Measurements from ENCODE around the gene CACNA1D.

CACNA1D gene

DNA sequence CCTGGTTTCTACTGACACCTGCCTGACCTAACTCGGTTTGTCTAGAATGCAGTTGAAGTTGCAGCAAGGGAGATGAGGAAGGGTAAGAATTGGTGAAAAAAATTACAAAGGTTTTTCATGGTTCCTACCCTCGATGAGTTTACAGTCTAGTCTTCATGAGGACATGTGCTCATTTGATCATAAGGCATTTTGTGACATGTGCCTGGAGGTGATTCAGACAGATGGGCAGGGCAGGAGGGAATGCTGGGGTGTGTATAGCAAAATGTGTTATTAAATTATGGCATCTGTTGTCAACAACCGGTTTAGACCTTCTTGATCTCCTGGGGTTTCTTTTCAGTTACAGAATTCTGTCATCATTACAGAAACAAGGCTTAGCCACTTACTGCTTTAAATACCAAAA, 101.2 kb downstream of the CACNA1D start:
- DNase-seq (ENCODE audit: low read depth, low spot score), result no peak
- H3K4me3 ChIP-seq (ENCODE audit: low read length), result no peak overlapping the region

DNA sequence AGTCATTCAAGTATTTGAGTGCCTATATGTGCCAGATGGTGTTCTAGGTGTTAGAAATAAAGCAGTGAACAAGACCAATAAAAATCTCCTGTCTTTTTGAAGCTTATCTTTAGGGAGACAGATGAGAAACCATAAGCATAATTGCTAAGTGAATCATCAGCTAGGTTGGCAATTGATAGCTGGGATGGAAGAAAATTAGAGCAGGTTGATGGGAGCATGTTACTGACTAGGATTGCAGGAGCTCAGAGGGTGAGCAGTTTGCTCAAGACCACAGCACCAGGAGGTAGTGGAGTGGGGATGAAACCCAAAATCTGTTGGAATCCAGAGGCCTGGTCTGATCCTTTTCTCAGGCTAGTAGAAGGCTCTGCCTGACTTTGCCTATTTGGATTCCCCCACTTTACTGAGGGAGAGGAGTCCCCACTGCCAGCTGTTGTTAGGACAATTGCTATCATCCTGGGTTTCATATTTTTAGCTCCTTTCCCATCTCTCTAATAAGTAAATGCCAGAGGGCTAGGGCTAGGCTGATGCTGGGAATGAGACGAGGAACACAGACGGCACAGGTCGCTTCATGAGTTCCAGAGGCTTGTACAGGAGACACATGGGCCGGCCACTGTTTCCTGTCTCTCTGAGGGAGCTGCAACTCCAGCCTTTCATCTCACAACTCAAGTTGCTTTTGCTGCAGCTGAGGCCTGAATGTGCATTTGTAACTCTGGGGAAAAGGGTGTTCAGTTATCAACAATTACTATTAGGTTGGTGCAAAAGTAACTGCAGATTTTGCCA, 102.9 kb downstream of the CACNA1D start:
- H3K4me3 ChIP-seq (ENCODE audit: low read length), result no peak overlapping the region
- peak; percentile 62 for DNase-seq (ENCODE audit: low read depth, low spot score)

DNA sequence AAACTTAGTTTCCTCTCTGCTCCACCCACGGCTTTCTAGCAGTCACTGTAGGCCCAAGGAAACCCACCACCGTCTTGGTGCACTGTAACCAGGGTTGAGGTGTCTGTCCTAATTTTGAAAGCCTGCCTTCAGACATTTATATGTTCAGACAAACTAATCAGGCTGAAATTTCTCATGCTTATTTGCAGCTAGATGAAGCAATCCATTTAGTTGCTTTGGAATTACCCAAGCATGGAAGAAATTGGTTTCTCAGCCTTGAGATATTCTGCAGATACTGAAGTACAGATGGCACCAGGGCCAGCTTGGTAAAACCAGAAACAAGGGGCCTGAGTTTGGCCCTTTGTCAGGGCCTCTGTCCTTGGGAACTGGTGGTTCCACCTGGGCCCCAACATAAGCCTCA, 105.4 kb downstream of the CACNA1D start:
- H3K4me3 ChIP-seq (ENCODE audit: low read length), result no peak overlapping the region
- DNase-seq (ENCODE audit: low read depth, low spot score), result no peak

DNA sequence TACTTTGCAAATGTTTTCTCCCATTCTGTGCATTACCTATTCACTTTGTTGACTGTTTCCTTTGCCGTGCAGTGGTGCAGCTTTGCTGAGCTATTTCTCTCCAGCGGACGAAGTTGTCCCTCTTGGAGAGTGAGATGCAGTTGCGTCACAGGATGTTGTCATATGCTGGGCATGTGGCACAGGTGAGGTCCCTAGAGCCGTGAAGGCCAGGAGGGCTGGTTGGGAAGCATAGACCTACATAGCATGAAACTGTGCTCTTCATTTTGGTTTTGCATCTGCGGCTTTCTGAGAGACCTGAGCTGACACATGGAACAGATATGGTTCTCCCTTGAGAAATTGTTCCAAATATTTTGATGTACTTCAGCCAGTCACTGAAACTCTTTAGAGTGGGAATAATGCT, 108.5 kb downstream of the CACNA1D start:
- no peak for DNase-seq (ENCODE audit: low read depth, low spot score)
- no peak overlapping the region for H3K4me3 ChIP-seq (ENCODE audit: low read length)

DNA sequence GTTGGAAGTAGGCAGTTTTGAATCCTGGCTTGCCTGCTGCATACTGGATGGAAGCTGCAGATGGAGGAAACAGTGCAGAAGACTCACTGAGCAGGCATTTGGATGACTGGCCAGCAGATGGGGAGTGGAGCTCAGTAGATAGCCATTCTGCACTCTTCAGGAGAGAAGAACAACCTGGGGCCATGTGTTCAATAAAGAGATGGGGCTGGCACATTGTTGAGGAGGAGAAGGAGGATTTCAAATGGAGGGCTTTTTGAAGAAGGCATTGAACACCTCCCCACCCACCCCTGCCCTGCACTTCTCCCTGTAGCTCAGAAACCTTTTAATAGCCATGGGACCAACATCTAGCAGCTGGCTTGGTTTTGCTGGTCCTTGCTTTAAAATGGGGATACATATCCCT, 109.8 kb downstream of the CACNA1D start:
- H3K4me3 ChIP-seq (ENCODE audit: low read length), result no peak overlapping the region
- no peak for DNase-seq (ENCODE audit: low read depth, low spot score)

DNA sequence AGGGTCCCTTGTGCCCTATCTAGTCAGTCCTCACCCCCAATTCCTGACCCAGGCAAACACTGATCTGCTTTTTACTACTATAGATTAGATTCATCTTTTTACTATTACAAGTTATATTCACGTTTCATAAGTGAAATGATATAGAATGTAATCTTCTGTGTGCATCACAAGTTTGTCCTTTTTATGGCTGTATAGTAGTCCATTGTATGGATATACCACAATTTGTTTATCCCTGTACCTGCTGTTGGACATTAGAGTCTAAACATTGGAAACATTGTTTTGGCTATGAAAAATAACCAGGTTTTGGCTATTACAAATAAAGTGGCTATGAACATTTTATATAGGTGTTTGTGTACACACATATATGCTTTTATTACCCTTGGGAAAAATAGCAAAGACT, 112.4 kb downstream of the CACNA1D start:
- H3K4me3 ChIP-seq (ENCODE audit: low read length), result no peak overlapping the region
- no peak for DNase-seq (ENCODE audit: low read depth, low spot score)

DNA sequence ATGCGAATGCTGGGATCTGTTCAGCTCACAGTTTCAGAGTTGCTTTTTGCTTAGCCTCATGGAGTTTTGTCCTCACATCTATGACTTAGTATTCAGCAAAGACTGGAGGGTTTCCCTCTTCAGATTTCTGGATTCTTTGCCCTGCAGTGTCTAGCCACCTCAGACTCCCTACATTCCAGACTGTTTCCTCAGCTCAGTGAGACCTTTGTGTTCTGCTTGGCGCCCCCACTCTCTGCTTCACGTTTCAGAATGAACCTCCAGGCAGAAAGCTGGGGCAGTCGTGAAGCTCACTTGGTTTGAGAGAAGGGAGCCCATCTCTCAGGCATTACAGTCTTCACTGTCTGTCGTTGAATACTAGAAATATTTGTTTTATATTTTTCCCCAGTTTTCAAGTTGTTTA, 118.1 kb downstream of the CACNA1D start:
- DNase-seq (ENCODE audit: low read depth, low spot score), result no peak
- no peak overlapping the region for H3K4me3 ChIP-seq (ENCODE audit: low read length)

DNA sequence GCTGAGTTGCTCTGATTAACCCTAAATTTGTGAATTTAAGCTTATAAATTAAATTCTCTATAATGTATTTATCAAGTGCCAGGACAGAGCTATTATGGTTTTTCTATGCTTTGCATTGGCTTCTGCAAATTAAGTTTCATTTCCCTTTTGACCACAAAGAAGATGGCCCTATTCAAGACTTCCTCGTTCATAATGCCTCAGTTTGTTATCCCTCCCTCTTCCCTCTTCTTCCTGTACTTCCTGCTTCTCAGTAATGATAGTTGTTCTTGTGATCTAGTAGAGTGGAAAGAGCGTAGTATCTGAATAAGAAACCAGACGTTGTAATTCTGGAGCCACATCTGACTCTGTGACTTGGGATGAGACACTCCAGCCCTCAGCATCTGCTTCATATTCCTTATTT, 118.7 kb downstream of the CACNA1D start:
- no peak overlapping the region for H3K4me3 ChIP-seq (ENCODE audit: low read length)
- DNase-seq (ENCODE audit: low read depth, low spot score), result no peak

DNA sequence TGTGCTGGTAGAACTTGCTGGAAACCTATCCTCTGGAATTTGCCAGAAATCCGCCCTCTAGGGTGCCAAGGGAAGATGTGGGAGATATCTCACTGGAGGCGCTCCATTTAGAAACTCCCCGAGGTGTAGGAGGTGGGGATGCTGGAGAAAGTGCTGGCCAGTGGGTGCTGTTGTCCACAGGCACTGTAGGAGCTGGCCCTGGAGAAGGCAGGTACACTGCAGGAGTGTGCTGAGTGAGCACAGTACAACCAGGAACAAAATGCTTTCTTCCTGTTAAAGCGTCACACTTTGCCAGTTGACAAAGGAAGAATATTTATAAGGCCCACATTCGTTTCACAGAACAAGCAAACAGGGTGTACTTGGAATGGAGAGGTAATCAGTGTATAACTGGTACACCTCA, 119.9 kb downstream of the CACNA1D start:
- no peak for DNase-seq (ENCODE audit: low read depth, low spot score)
- H3K4me3 ChIP-seq (ENCODE audit: low read length), result no peak overlapping the region

DNA sequence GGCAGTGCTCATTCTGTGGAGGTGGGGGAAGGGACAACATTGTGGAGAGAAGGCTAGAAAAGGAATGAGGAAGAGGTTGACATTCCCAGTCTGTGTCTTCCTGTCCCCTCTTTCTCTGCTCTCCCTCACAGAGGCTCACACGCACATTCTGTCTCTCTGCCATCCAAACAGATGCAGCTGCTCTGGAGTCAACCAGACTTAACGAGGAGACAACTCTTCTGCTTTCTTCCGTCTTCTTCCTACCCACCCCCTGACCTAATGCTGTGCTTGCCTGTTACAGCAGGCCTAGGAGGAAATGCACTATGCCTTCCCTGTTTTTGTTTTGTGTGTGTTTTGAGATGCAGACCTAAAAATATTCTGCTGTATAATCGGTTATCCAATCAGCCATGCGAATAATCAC, 121.9 kb downstream of the CACNA1D start:
- H3K4me3 ChIP-seq (ENCODE audit: low read length), result no peak overlapping the region
- no peak for DNase-seq (ENCODE audit: low read depth, low spot score)

DNA sequence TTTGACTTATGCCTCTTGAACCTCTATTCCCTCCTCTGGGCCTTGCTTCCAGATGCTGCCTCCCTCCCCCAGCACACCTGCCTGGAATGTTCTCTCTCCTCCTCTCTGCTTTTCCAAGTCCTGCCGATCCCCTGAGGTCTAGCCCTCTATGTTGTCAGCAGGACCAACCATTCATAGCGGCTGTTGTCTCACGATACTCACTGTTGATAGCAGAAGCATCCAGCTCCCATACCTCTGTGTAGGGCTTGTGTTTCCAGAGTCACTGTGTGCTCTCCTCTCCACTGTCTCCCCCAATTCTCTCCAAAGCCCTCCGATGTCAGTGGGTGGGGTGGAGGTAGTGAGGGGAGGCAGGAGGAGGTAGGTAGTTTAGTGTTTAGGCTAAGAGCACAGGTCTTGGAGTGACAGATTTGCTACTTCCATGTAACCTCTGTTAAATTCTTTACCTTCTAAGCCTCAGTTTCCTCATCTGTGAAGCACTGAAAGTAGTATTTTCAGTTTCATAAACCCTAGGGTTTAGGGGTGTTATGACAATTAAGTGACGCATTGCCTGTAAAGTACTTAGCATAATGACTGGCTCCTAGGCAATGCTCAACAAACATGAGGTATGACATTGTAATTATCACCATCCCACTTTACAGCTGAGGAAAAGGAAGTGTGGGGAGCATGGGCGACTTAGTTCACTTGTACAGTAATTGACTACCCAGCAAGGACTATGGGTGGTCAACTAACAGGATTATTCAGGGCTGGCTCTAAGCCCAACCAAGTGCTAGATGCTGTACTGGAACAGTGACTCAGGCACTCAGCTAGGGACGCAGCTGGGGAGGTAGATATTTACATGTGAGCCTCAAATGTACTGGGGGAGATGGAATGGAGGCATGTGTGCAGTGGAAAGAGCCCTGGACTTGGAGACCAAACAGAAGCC, 122.8 kb downstream of the CACNA1D start:
- DNase-seq (ENCODE audit: low read depth, low spot score), result no peak
- no peak overlapping the region for H3K4me3 ChIP-seq (ENCODE audit: low read length)

DNA sequence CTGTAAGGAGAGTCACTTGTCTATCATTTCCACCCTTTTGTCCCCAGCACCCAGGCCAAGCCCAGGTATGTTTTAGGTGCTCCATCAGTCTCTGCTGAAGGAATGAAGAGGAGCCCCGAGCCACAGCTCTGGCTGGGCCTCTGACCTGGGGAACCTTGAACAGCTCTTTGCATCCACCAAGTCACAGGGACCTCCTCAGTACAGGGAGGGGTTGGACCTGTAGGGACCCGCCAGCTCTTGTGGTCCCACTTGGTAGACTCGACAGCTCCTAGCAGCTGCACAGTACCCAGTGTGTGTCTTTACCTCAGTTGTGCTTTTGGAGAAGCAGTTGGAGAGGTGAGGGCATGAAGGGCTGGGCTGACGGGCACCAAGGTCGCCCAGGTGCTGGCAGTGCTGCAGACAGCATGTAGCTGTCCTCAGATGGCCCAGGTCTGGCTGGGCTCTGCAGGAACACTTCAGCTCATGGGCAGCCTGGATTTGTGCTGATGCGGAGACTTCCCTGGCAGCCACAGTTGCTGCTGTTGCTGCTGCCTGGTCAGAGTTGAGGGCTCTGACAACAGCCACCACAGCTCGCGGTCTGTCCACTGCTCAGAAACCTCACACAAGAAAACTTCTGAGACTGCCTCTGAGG, 123.6 kb downstream of the CACNA1D start:
- DNase-seq (ENCODE audit: low read depth, low spot score), result no peak
- H3K4me3 ChIP-seq (ENCODE audit: low read length), result no peak overlapping the region

DNA sequence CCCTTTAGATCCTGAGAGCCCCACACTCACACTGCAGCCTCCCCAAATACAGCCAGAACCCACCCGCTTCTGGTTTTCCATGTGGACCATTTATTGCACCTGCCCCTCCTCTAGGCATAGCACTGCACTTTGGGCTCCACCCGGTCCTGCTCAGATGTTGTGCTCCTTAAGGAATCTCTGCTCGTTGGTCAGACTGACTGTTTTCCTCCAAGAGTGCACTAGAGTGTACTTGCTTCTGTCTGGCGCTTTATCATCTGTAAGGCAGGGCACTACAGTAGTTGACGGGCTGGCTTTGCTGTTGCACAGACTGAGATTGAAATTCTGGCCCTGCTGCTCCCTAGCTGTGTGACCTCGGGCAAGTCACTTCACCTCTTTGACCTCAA, 124.1 kb downstream of the CACNA1D start:
- no peak overlapping the region for H3K4me3 ChIP-seq (ENCODE audit: low read length)
- no peak for DNase-seq (ENCODE audit: low read depth, low spot score)

DNA sequence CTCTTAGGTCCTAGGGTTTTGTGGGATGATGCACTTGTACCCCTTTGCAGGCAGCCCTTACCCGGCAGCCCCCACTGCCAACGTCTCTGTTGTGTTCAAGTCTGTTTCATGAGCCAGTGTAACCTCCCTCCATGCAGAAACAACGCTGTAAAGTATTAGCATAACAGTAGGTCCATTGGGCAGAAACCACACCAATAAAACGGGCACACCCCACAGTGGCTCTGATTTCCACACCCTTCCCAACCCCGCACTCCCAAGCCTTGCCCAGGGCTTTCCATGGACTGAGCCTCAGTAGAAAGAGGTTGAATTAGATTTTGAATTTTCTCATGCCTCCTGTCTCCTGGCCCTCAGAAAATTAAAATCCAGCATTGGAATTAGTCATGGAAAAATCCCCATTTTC, 124.5 kb downstream of the CACNA1D start:
- no peak overlapping the region for H3K4me3 ChIP-seq (ENCODE audit: low read length)
- no peak for DNase-seq (ENCODE audit: low read depth, low spot score)

DNA sequence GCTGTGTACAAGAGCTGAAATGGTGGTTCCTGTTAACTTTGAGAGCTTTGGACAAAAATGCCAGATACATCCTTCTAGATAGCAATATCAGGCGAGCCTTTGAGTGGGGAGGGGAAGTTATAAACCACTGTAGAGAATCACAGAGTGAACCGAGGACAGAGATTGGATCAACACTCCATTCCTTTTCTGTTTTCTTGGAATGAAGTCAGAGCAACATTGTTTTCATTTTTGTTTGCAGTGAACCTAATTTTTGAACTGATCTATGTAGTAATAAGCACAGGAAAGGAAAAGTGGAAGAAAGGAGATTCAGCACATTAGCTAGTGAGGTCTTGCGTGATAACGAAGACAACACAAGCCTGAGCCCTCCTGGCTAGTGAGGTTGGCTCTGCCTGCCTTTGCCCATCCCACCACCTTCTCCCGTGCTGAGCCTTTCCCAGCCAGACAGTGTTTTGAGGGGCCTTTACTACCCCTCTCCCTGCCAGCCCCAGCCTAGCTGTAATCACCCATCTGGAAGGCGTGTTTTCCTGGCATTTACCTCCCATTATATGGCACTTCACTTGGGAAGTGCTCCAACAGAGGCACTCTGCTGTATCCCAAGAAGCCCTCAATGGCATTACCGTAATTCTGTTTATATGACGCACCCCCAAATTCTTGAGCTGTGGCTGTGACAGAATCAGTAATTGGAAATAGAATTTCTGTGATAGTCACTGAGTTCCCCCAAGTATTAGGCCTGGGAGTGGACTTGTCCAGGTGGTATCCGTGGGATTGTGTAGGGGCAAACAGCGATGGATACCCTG, 129.8 kb downstream of the CACNA1D start:
- H3K4me3 ChIP-seq (ENCODE audit: low read length), result no peak overlapping the region
- DNase-seq (ENCODE audit: low read depth, low spot score), result no peak

DNA sequence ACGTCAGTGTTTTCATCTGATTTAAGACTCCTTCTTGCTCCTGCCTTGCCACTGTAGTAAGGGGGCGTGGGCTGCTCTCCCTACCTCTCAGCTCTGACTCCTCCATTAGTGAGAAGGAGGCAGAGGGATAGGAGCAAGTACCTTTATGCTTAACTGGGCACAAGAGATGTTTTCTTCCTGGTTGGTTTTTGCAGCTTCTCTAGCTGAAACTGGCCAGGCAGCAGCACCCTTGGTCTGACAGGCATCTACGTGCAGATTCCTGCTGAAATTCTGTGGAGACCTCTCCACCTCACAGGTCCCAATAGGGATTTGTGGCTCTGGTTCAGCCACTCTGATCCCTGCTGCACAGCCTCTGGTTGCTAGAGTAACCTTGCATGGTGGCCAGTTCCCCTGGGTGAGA, 132.5 kb downstream of the CACNA1D start:
- no peak for DNase-seq (ENCODE audit: low read depth, low spot score)
- H3K4me3 ChIP-seq (ENCODE audit: low read length), result no peak overlapping the region

DNA sequence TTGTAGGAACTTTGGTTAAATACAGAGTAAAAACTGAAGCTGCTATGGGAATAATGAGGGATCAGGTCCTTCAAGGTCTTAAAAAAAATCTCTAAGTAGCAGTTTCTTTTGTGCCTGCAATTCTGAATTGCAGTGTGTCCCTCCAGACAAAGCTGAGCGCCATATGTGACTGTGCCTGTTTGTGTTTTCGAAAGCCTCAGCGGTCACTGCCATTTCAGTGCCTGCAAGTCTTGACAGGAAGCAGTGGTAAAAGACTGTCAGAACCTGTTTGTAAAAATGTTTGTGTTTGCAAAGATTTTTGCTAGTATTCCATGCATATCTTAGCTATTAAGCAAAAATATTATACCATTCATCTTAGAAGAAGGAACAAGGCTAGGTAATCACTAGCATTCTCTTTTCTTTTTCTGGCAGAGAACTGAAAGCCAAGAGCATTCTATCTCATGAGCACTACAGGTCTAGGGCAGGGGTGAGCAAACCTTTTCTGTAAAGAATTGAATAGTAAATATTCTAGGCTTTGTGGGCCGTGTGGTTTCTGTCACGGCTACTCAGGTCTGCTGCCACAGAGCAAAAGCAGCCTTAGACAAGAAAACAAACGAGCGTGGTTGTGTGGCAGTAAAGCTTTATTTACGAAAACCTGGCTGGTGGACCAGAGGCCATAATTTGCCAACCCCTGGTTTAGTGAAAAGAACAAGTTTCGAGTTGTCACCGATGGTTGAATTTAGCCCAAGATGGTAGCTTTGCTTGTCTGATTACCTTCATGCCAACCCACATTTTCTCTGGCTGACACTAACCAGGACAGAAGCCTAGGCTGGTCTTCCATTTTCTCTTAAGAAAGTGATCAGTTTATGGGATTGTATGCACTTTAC, 134.4 kb downstream of the CACNA1D start:
- DNase-seq (ENCODE audit: low read depth, low spot score), result no peak

DNA sequence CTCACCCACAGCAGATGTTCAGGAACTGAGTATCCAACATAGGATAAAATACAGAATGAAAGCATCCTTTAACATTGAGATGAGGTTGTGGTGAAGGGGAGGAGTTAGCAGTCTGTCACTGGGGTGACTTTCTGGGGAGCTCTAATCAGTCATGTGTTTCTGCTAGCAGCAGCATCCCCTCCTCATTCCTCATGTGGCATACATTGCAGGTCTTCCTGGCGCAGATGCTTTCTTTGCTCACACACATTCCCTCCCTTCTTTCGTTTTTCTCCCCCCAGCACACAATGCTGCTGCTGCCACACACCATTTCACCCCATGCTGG, 135.0 kb downstream of the CACNA1D start:
- no peak overlapping the region for H3K4me3 ChIP-seq (ENCODE audit: low read length)
- DNase-seq (ENCODE audit: low read depth, low spot score), result no peak

More for the DNA sequence above, 134.4 kb downstream of the CACNA1D start:
- H3K4me3 ChIP-seq (ENCODE audit: low read length), result no peak overlapping the region

DNA sequence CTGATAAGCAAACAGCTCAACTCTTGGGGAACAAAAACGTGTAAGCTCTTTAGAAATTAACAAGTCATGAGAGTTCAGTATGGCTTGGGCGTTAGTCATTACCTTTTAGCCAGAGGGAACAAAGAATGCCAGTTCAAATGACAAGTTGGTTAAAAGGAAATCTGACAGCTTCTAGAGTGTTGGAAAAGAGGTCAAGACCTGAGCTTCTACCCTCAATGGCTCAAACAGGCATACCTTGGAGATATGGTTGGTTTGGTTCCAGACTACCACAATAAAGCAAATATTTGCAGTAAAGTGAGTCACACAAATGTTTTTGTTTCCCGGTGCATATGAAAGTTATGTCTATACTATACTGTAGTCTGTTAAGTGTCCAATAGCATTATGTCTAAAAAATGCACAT, 136.1 kb downstream of the CACNA1D start:
- H3K4me3 ChIP-seq (ENCODE audit: low read length), result no peak overlapping the region
- no peak for DNase-seq (ENCODE audit: low read depth, low spot score)

Measured in Jurkat, Clone E6-1 (cell line).